HG02973 (cell line): ENCODE results near the gene CHD5.

Experiments used
- ATAC-seq: cut with Tn5 transposase; IDR thresholded peaks from one replicate; pipeline ENCODE4 v1.9.1; 2021; ENCODE audit warnings: moderate library complexity; ENCODE audit not compliant: unreplicated experiment

The CHD5 gene

DNA sequence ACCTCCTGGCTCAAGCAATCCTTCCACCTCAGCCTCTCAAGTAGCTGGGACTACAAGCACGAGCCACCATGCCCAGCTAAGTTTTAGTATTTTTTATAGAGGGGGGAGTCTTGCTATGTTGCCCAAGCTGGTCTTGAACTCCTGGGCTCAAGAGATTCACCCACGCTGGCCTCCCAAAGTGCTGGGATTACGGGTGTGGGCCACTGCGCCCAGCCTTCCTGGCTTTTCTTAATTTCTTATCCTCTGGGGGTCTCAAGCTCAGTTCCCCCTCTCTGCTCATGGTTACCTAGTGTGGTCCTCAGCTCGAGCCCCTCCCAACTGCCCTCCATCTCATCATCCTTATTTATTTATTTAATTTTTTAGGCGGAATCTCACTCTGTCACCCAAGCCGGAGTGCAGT, 22.1 kb upstream of the CHD5 start:
- ATAC-seq, result no peak

GRCh38 chr1:6200188-6200809, 20.2 kb upstream of the CHD5 start:
- ATAC-seq, result no peak

GRCh38 chr1:6199298-6200187, 19.4 kb upstream of the CHD5 start, which contains the start of gene RPL22:
TSS of gene RPL22 (minus strand) at chr1:6199595. CDS start at chr1:6199573, 22 bp downstream.
- peak; percentile 92 for ATAC-seq

- ATAC-seq, result peak; percentile 9
Measured at GRCh38 chr1:6198646-6199297, 18.7 kb upstream of the CHD5 start.

- no peak for ATAC-seq
Measured at GRCh38 chr1:6197746-6198427, 17.8 kb upstream of the CHD5 start.

DNA sequence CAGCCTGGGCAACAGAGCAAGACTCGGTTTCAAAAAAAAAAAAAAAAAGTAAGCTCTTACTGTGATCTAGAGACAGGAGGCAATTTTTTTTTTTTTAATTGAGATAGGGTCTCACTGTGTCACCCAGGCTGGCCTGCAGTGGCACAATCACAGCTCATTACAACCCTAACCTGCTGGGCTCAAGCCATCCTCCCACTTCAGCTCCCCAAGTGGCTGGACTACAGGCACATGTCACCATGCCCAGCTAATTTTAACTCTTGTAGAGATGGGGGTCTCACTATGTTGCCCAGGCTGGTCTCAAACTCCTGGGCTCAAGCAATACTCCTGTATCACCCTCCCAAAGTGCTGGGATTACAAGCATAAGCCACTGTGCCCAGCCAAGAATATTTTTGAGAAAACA, 11.8 kb upstream of the CHD5 start:
- no peak for ATAC-seq

- no peak for ATAC-seq
Measured at GRCh38 chr1:6188466-6188865, 8.3 kb upstream of the CHD5 start.

DNA sequence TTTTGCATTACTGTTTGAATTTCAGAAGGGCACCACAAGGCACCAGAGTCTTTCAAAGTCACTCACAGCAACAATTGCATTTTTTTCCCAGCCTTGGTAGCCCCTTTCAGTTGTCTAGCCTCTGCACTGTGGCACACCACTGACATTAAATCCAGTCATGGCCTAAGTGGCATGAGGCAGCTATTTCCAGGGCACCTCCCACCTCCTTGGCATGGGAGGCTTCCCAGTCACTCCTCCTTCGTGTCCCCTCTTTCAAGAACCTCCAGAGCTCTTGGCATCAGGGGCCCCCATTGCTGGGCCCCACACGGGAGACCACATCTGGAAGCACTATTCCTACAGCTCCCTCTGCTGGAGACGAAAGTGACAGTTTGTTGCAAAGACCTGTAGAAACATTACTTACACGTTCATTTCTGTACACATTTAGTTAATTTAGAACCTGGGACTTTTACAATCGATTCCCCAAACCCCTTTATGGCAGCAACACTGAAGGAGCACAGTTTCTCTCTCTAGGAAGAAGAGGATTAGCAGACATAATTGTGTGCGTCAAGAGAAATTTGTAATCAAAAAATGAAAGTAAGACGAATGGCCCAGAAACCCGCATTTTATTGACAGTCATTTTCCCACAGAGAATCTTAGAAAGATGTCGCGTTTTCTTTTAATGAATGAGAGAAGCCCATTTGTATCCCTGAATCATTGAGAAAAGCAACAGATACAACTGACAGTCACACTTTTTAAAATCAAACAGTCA, 5.7 kb upstream of the CHD5 start:
- ATAC-seq, result no peak

GRCh38 chr1:6185151-6185550, 5.0 kb upstream of the CHD5 start:
- ATAC-seq, result no peak

DNA sequence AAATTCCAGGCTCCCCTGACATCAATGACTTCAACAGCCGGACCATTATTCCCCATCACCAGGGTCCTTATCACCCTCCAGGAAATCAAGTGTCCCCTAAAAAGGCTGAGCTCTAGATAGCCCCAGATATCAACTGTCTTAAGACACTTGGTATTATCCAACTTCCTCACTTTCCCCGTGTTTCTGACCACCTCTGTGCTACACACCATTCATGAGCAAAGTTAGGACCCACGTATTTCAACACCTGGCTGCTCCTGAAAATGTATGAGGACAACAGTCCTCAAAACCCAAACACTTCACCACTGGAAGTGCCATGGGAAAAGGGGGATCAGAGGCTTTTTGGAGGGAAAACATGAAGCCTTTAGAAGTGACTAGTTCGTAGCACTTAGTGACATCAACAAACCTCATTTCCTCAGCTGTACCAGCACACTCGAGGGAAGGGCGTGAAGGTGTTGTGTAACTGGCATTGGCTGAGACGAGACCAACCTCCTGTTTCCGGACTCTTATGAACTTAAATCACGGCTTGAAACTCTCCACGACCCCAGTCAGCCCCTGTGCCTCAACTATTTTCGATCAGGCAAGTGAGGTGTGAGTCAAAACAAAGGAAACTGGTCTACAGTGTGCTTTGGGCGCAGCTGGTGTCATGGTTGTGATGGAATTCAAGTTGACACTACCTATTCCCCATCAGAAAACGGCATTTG, 4.1 kb upstream of the CHD5 start:
- no peak for ATAC-seq

GRCh38 chr1:6183520-6183989, 3.4 kb upstream of the CHD5 start:
- ATAC-seq, result no peak

GRCh38 chr1:6181347-6181770, 1.2 kb upstream of the CHD5 start:
- no peak for ATAC-seq

DNA sequence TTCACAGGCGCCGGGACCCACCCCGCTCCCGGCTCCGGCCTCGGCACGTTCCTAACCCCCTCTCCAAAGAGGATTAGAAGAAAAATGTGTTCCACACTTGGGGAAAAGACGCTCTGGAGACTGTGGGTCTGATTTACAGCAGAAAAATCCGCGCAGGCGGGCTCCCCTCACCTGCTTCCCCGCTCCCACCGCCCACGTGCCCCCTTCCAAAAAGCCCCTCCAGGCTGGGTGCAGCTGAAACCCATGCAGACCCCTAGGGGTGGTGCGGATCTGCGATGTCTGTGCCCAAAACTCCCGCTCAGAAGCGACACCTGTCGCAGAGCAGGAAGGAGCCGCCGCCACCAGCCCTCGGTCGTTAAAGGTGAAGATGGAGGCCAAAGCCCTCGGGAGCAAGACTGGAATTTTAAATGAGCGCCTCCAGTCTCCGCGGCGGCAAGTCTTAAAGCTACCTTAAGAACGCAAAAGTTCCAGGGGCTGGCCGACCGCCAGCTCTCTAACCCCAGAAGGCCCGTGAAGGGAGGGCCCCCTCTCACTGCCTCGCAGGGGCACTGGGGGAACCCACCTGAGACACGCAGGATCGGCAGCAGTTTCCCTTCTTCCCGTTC, 688 bp upstream of the CHD5 start:
- ATAC-seq, result no peak

GRCh38 chr1:6179564-6180175, 451 bp downstream of the CHD5 start:
- no peak for ATAC-seq

- no peak for ATAC-seq
Measured at GRCh38 chr1:6178751-6179563, 1.2 kb downstream of the CHD5 start.

DNA sequence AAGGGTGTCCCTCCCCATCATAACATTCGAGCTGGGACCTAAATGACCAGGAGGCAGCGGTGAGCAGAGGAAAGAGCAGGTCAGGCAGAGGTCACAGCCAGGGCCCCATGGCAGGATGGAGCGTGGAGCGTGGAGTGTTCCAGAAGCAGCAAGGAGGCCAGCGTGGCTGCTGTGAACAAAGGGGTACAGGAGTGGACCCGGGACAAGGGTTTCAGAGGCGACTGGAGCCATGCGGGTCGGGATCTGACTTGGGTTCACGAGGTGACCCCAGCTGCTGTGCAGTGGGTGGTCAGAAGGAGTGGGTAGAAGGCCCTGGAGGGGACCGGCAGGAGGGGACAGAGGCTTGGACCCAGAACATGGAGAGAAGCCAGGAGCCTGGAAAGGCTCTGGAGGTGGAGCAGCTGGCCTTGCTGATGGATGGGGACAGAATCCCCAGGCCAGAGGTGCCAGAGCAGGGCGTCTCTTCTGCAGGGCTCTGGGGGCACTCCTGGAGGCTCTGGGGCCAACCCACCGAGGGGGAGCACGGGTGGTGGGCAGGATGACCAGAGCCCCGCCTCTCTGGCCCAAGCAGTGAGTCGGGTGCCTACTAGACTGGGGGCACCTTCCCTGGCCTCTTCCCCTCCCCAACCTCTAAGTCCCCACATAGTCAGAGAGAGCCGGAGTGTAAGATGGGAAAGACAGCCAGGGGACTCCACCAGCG, 2.3 kb downstream of the CHD5 start:
- ATAC-seq, result no peak

DNA sequence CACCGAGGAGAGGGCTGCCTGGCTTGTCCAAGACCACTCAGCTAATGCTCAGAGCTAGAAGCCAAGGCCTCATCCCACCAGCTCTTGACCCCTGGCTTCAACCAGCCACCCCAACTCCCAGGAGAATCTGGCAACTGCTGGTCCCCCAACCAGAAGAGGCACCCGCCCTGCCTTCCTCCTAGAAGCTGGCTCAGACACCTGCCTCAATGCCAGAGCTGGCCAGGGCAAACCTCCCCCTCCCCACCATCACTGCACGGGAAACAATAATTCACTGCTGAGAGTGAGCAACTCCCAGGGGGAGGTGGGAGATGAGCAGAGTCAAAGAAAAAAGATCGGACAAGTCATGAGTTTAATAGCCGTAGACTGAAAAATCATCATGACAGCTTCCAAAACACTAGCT, 3.3 kb downstream of the CHD5 start:
- no peak for ATAC-seq
